Fibroblast of the aortic adventitia (primary cell): ENCODE results near the gene EIF2B1. TPM values are rescaled to one million over a fixed set of nuclear protein-coding genes. Genes with fewer than 3 reads are reported as not detected.

Source experiments
- DNase-seq: peaks from one replicate; pipeline ENCODE4 v3.0.0-alpha.2; 2010; ENCODE audit warnings: low read depth
- H3K4me3 ChIP-seq: 2 replicates; pipeline ENCODE4 v1.5.1; 2011; ENCODE audit warnings: low read depth, mild to moderate bottlenecking, control low read depth, low read length, moderate library complexity
- CTCF ChIP-seq: IDR thresholded peaks from 2 replicates; pipeline ENCODE4 v1.5.1; 2011; ENCODE audit warnings: mild to moderate bottlenecking, low read length, control low read depth, inconsistent platforms; ENCODE audit not compliant: insufficient read depth
- small RNA-seq: library from RNA; depleted of rRNA; stranded (forward); fragments of <200 nt; gene quantifications from one replicate; pipeline ENCODE3, GENCODE V24; 2012
- total RNA-seq: library from RNA; depleted of rRNA; stranded (reverse); fragments of >200 nt; gene quantifications from 2 replicates; pipeline ENCODE4 v1.2.3, GENCODE V29; 2012; ENCODE audit warnings: low replicate concordance

EIF2B1 gene
- total RNA-seq, 1 donor = 35.6 TPM

- no peak overlapping the region for H3K4me3 ChIP-seq
- DNase-seq = no peak
- TF ChIP-seq CTCF = no peak
Observed at GRCh38 chr12:123573870-123574269, 59.6 kb downstream of the EIF2B1 start.

GRCh38 chr12:123572391-123572790 lies 61.1 kb downstream of the EIF2B1 start:
- DNase-seq = no peak
- no peak overlapping the region for H3K4me3 ChIP-seq
- TF ChIP-seq CTCF = no peak

GRCh38 chr12:123571343-123571813 lies 62.1 kb downstream of the EIF2B1 start:
- DNase-seq = peak; percentile 86
- H3K4me3 ChIP-seq = no peak overlapping the region
- no peak for TF ChIP-seq CTCF

Small RNA genes lying within 50 kb of the gene (small RNA-seq; reads per million reads assigned to genes)
- gene SNORA9B = 11.4 reads per million, percentile 94 among the genes with 10 or more reads in this experiment

Other genes with a start within 250 kb of the EIF2B1 start
- 46.5 and 63.1 TPM in 2 replicates for gene KMT5A, start 249.6 kb downstream of the EIF2B1 start, total RNA-seq
- gene RILPL2, start 197.0 kb downstream of the EIF2B1 start, total RNA-seq = 3.6 and 7.4 TPM in 2 replicates
- gene SNRNP35, start 175.5 kb downstream of the EIF2B1 start, total RNA-seq = 15.7 and 37.7 TPM in 2 replicates
- gene RILPL1, start 100.0 kb downstream of the EIF2B1 start, total RNA-seq = 14.2 and 19.6 TPM in 2 replicates
- gene TMED2, start 49.1 kb downstream of the EIF2B1 start, total RNA-seq = 73.8 and 449 TPM in 2 replicates
- gene DDX55, start 31.6 kb downstream of the EIF2B1 start, total RNA-seq = 23.2 and 27.6 TPM in 2 replicates
- gene GTF2H3, start 143 bp upstream of the EIF2B1 start, total RNA-seq = 41.9 and 61.0 TPM in 2 replicates
- 11.1 and 18.5 TPM in 2 replicates for gene TCTN2, start 37.4 kb upstream of the EIF2B1 start, total RNA-seq
- 15.4 and 17.6 TPM in 2 replicates for gene ATP6V0A2, start 78.7 kb upstream of the EIF2B1 start, total RNA-seq
- 0.18 and 0.82 TPM in 2 replicates for gene DNAH10, start 128.6 kb upstream of the EIF2B1 start, total RNA-seq